Prostate gland (tissue), 2 donors: ENCODE data around the gene MYO1B.

ENCODE experiments used
- CTCF ChIP-seq, 4 experiments: fragments of 200-600 bp in 2 of 4; fragments of 450-650 bp in 2 of 4; sonication (generic) in 2 of 4; IDR thresholded peaks; 1 replicate in 3 of 4; 2 replicates in 1 of 4; pipeline ENCODE4 v1.5.1; 2016 to 2019; ENCODE audit warnings: antibody characterized with exemption in 4 of 4, mild to moderate bottlenecking in 2 of 4, moderate library complexity in 2 of 4
- POLR2A ChIP-seq: fragments of 450-650 bp; IDR thresholded peaks from one replicate; pipeline ENCODE4 v1.6.1; 2016; ENCODE audit warnings: antibody characterized with exemption, mild to moderate bottlenecking
- POLR2AphosphoS5 ChIP-seq: sonication (generic); formaldehyde crosslinking; IDR thresholded peaks from one replicate; pipeline ENCODE4 v1.6.1; 2017; ENCODE audit warnings: antibody characterized with exemption

DNA sequence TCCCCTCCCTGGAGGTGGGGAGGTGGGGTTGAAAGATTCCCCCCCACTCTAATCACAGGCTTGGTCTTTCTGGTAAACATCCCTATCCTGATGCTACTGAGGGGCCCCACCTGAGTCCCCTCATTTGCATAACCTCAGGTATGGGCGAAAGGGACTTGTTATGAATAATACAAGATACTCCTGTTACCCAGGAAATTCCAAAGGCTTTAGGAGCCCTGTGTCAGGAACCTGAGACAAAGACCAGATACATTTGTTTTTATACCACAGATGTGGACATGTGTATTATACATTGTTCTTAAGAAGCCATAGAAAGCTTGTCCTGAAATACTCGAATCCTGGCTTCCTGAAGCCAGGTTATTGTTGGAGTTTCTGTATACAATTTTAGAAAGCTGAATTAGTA, 62.8 kb downstream of the MYO1B start:
- TF ChIP-seq CTCF (IDR thresholded peaks at IDR 0.05) (no peak), POLR2A (no peak), POLR2AphosphoS5 (no peak)
